B cell (primary cell): ENCODE data around the gene CMTM8. TPM values are rescaled to one million over a fixed set of nuclear protein-coding genes. Genes with fewer than 3 reads are reported as not detected.
A peak's percentile ranks its signal among the peaks of the same experiment; 100 is the strongest.

Experiments used
- ATAC-seq: fragments of 200-7000 bp; cut with Tn5 transposase; one replicate; pipeline ENCODE4 v1.10.0; 2021; ENCODE audit warnings: low read depth, mild to moderate bottlenecking, moderate number of reproducible peaks, moderate library complexity
- CTCF ChIA-PET: fragments of 350-600 bp; sonication (Branson Sonifier 250); formaldehyde crosslinking; loops from one replicate; lab custom pipeline; 2021; ENCODE audit warnings: antibody characterized with exemption, inconsistent platforms; lab: Charles Lee
- POLR2A ChIA-PET: fragments of 350-600 bp; sonication (Branson Sonifier 250); formaldehyde crosslinking; loops from one replicate; lab custom pipeline; 2021; ENCODE audit warnings: antibody characterized with exemption; lab: Charles Lee
- DNase-seq: peaks from one replicate; pipeline ENCODE4 v3.0.0; 2013
- H2AFZ ChIP-seq: 2 replicates; pipeline ENCODE4 v1.6.1; 2012; ENCODE audit warnings: mild to moderate bottlenecking, low read depth, low read length; ENCODE audit not compliant: insufficient read depth, poor library complexity, severe bottlenecking
- H3K27ac ChIP-seq, 2 donors: 1 replicate in 1 of 2; 2 replicates in 1 of 2; pipeline ENCODE4 v1.5.1; 2012 to 2013; ENCODE audit warnings: low read length in 2 of 2, mild to moderate bottlenecking in 2 of 2, moderate library complexity in 1 of 2
- H3K27me3 ChIP-seq, 4 experiments: fragments of 200-600 bp in 1 of 4; sonication (generic) in 1 of 4; replicated peaks in 1 of 4; 1 replicate in 2 of 4; 2 replicates in 2 of 4; pipeline versions ENCODE4 v1.6.1 to v1.7.0; 2013 to 2016; ENCODE audit warnings: low read length in 3 of 4, mild to moderate bottlenecking in 2 of 4, mixed read lengths in 1 of 4, moderate library complexity in 1 of 4; ENCODE audit not compliant: insufficient read depth in 4 of 4, control insufficient read depth in 3 of 4; ENCODE audit errors: control extremely low read depth in 1 of 4
- H3K36me3 ChIP-seq, 2 experiments: replicated peaks in 1 of 2; 1 replicate in 1 of 2; 2 replicates in 1 of 2; pipeline versions ENCODE4 v1.6.1 to v1.7.1; 2013; ENCODE audit warnings: low read length in 1 of 2; ENCODE audit not compliant: insufficient read depth in 2 of 2, control insufficient read depth in 1 of 2; ENCODE audit errors: control extremely low read depth in 1 of 2, extremely low read depth in 1 of 2
- H3K4me1 ChIP-seq, 2 donors: fragments of 200-600 bp in 1 of 2; sonication (generic) in 1 of 2; 1 replicate in 1 of 2; 2 replicates in 1 of 2; pipeline versions ENCODE4 v1.5.1 to v1.6.1; 2013 to 2017; ENCODE audit warnings: low read length in 2 of 2; ENCODE audit not compliant: control insufficient read depth in 2 of 2, insufficient read depth in 2 of 2
- H3K4me2 ChIP-seq: replicated peaks from 2 replicates; pipeline ENCODE3; 2012; ENCODE audit warnings: mild to moderate bottlenecking, low read depth, low read length; ENCODE audit not compliant: poor library complexity, severe bottlenecking
- H3K4me3 ChIP-seq, 5 experiments: fragments of 200-600 bp in 1 of 5; sonication (generic) in 1 of 5; 1 replicate in 3 of 5; 2 replicates in 2 of 5; pipeline versions ENCODE4 v1.5.1 to v1.7.0; 2011 to 2016; ENCODE audit warnings: low read length in 4 of 5, mild to moderate bottlenecking in 4 of 5, low read depth in 2 of 5, control low read depth in 1 of 5, moderate library complexity in 1 of 5; ENCODE audit not compliant: insufficient read depth in 1 of 5; ENCODE audit errors: control extremely low read depth in 1 of 5, extremely low read depth in 1 of 5
- H3K79me2 ChIP-seq: fragments of 200-600 bp; sonication (generic); one replicate; pipeline ENCODE4 v1.6.0; 2016; ENCODE audit warnings: low read length; ENCODE audit not compliant: control insufficient read depth, insufficient read depth
- H3K9ac ChIP-seq: fragments of 200-600 bp; sonication (generic); 2 replicates; pipeline ENCODE4 v1.6.1; 2017; ENCODE audit warnings: mild to moderate bottlenecking, low read length, moderate library complexity
- H3K9me3 ChIP-seq, 3 donors: one replicate each; pipeline versions ENCODE4 v1.6.1 to v1.7.1; 2013; ENCODE audit warnings: low read length in 2 of 3; ENCODE audit not compliant: control insufficient read depth in 2 of 3, insufficient read depth in 1 of 3; ENCODE audit errors: control extremely low read depth in 1 of 3
- H4K20me1 ChIP-seq: 2 replicates; pipeline ENCODE4 v1.6.0; 2012; ENCODE audit warnings: mild to moderate bottlenecking, low read length; ENCODE audit not compliant: insufficient read depth, control insufficient read depth, poor library complexity, severe bottlenecking
- H3K27ac Mint-ChIP-seq: one replicate; pipeline ENCODE4 v1.8.0; 2021; ENCODE audit warnings: mixed read lengths
- H3K27me3 Mint-ChIP-seq: one replicate; pipeline ENCODE4 v1.8.0; 2021; ENCODE audit warnings: mixed read lengths
- H3K4me1 Mint-ChIP-seq: one replicate; pipeline ENCODE4 v1.8.0; 2021; ENCODE audit warnings: mixed read lengths
- H3K4me3 Mint-ChIP-seq: one replicate; pipeline ENCODE4 v1.8.0; 2021; ENCODE audit warnings: mixed read lengths
- H3K9me3 Mint-ChIP-seq: one replicate; pipeline ENCODE4 v1.8.0; 2022; ENCODE audit warnings: mixed read lengths; ENCODE audit not compliant: insufficient read depth
- EZH2 ChIP-seq: IDR thresholded peaks from 2 replicates; pipeline ENCODE4 v1.6.1; 2012; ENCODE audit warnings: borderline replicate concordance, low read depth, mild to moderate bottlenecking, moderate library complexity, low read length; ENCODE audit not compliant: insufficient read depth, poor library complexity, severe bottlenecking
- WGBS: methylation state at CpG from one replicate; pipeline ENCODE4 v1.1.5; 2013; ENCODE audit warnings: missing lambda C conversion rate; ENCODE audit not compliant: insufficient coverage; 5-methylcytosine and 5-hydroxymethylcytosine counted together
- intact Hi-C: fragments of 100-400 bp; cut with micrococcal nuclease; formaldehyde crosslinking; loops from one replicate; pipeline ENCODE4 v1.10.0; 2022
- polyA plus RNA-seq: library from polyadenylated mRNA; depleted of rRNA; stranded (reverse); fragments of >200 nt; gene quantifications from 2 replicates; pipeline ENCODE4 v1.2.3, GENCODE V29; 2012
- total RNA-seq, 2 donors: library from RNA; stranded (reverse); fragments of 120-200 nt in 1 of 2; gene quantifications; 1 replicate in 1 of 2; 2 replicates in 1 of 2; pipeline versions ENCODE4 v1.2.3 to v1.2.4, GENCODE V29; 2013 to 2022
- TF ChIP-seq, protein P1 (sequence below): fragments of 200-600 bp; IDR thresholded peaks from one replicate; pipeline ENCODE4 v1.8.0; 2022; ENCODE audit warnings: antibody characterized with exemption, mild to moderate bottlenecking

Gene CMTM8
- total and polyA plus RNA-seq, 2 donors (not counting 1 experiment from before 2014, with no cell fraction given), result 0.25 to 0.28 TPM

DNA sequence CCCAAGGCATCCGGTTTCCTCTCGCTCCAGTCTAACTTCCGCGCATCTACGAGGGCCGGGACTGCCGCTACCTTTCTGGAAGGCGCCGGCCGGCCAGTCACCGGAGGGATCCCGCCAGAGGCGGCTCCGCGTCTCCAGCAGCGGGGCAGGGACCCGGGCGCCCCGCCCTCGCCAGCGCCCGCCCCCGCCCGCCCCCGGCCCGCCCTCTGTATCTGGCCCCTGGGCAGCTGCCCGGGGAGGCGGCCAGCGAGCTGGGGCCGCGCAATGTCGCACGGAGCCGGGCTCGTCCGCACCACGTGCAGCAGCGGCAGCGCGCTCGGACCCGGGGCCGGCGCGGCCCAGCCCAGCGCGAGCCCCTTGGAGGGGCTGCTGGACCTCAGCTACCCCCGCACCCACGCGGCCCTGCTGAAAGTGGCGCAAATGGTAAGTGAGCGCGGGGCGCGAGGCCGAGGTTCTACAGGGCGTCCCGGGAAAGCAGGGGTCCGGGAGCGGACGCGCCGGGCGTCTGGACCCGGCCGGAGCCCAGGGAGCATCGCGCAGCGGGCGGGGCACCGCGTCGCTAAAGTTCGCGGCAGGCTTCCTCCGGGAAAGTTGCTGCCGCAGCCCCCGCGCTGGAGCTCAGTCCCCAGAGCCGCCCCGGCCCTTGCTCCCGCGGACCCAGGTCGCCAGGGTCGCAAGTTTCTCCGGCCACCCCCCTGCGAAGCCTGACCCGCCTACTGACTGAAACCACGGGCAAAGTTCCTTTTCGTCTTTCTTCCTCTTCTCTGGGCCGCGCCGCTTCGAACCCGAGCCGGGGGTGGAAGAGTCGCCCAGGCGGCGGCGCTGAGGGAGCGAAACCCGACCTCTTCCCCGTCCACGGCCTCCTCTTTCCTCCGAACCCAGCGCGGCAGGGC, 153.4 kb downstream of the CMTM8 start, which contains the start of gene CMTM7:
Gene CMTM7, plus strand, starts transcription at position 211 of the 893 bp plus-strand sequence. Its CDS starts 54 bp downstream, at position 265.
- Histone ChIP-seq H4K20me1 (no peaks in the 10 kb centered on the region), H3K4me1 (peaks cover 28 to 40% of the 10 kb centered on the region in 2 donors), H3K9ac (peak within 1 kb of the TSS; percentile 72), H2AFZ (peak within 1 kb of the TSS; percentile 75), H3K4me3 (peak within 1 kb of the TSS; percentile 42 to 92 (median 73)), H3K4me2 (peak within 1 kb of the TSS; percentile 84), H3K27ac (peak within 1 kb of the TSS; percentile 72 to 82), H3K79me2 (peaks cover 43% of the 10 kb centered on the region), H3K9me3 (no peaks in the 10 kb centered on the region), H3K36me3 (peaks cover 0 to 4% of the 10 kb centered on the region in 2 experiments), H3K27me3 (no peaks in the 10 kb centered on the region)
- ChIA-PET POLR2A (interaction anchor here (0.6 to 0.9 kb wide), 2 partner anchors 20 to 104 kb away, joined by 4 to 8 read pairs; no protein-coding TSS in a partner anchor), CTCF (interaction anchor here (1.0 to 6.6 kb wide), 6 partner anchors 9 to 76 kb away, joined by 3 to 62 read pairs (median 6); no protein-coding TSS in a partner anchor)
- peak; percentile 63 for ATAC-seq
- no peaks in the 10 kb centered on the region for H3K9me3 Mint-ChIP-seq
- peak within 1 kb of the TSS; percentile 96 for H3K4me3 Mint-ChIP-seq
- intact Hi-C loops, result loop anchor here (1.0 to 10.0 kb wide), 2 partner anchors 17 to 857 kb away; partner anchors contain the start of gene STT3B
- under 1% methylated on average over 104 of the region's 107 CpGs for WGBS
- H3K4me1 Mint-ChIP-seq, result peaks cover 52% of the 10 kb centered on the region
- TF ChIP-seq, protein P1, sequence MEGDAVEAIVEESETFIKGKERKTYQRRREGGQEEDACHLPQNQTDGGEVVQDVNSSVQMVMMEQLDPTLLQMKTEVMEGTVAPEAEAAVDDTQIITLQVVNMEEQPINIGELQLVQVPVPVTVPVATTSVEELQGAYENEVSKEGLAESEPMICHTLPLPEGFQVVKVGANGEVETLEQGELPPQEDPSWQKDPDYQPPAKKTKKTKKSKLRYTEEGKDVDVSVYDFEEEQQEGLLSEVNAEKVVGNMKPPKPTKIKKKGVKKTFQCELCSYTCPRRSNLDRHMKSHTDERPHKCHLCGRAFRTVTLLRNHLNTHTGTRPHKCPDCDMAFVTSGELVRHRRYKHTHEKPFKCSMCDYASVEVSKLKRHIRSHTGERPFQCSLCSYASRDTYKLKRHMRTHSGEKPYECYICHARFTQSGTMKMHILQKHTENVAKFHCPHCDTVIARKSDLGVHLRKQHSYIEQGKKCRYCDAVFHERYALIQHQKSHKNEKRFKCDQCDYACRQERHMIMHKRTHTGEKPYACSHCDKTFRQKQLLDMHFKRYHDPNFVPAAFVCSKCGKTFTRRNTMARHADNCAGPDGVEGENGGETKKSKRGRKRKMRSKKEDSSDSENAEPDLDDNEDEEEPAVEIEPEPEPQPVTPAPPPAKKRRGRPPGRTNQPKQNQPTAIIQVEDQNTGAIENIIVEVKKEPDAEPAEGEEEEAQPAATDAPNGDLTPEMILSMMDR, result no peak
- TF ChIP-seq EZH2, result no peak
- peak within 1 kb of the TSS; percentile 97 for H3K27ac Mint-ChIP-seq
- no peaks in the 10 kb centered on the region for H3K27me3 Mint-ChIP-seq
- DNase-seq, result peak; percentile 71
